Liver (tissue), 3 donors: ENCODE data around the gene ATG4A.

ENCODE experiments used
- ATF3 ChIP-seq: IDR thresholded peaks from 2 replicates; pipeline ENCODE4 v1.6.1; 2016; ENCODE audit warnings: antibody characterized with exemption
- CTCF ChIP-seq: fragments of 150-350 bp; IDR thresholded peaks from 2 replicates; pipeline ENCODE4 v1.5.1; 2017; ENCODE audit warnings: improper control_type of control experiment, low read depth, low read length; ENCODE audit not compliant: missing input control
- EGR1 ChIP-seq, 2 donors: IDR thresholded peaks; 2 replicates each; pipeline ENCODE4 v1.6.1; 2016 to 2018; ENCODE audit warnings: antibody characterized with exemption in 2 of 2, low read depth in 2 of 2
- JUND ChIP-seq, 2 donors: IDR thresholded peaks; 2 replicates each; pipeline ENCODE4 v1.6.1; 2016; ENCODE audit warnings: antibody characterized with exemption in 2 of 2
- MAX ChIP-seq: IDR thresholded peaks from 2 replicates; pipeline ENCODE4 v1.6.1; 2016; ENCODE audit warnings: antibody characterized with exemption
- RAD21 ChIP-seq, 2 donors: IDR thresholded peaks; 2 replicates each; pipeline ENCODE4 v1.6.1; 2016; ENCODE audit warnings: antibody characterized with exemption in 2 of 2, mild to moderate bottlenecking in 2 of 2
- REST ChIP-seq: IDR thresholded peaks from 2 replicates; pipeline ENCODE4 v1.6.1; 2016; ENCODE audit warnings: antibody characterized with exemption, mild to moderate bottlenecking
- TAF1 ChIP-seq: conservative IDR thresholded peaks from 2 replicates; pipeline ENCODE4 v1.6.1; 2016; ENCODE audit warnings: antibody characterized with exemption, mild to moderate bottlenecking
- donor health status: healthy.
- donor health status: healthy.

- TF ChIP-seq EGR1 (IDR thresholded peaks at IDR 0.05; ENCODE audit: low read depth in 2 of 2) (no peak), REST (no peak), CTCF (no peak), MAX (no peak), RAD21 (IDR thresholded peaks at IDR 0.05) (no peak), TAF1 (no peak), JUND (IDR thresholded peaks at IDR 0.05) (no peak), ATF3 (no peak)
Observed at GRCh38 chrX:108131471-108131870, 39.9 kb downstream of the ATG4A start.
